T-helper 2 cell treated with Interferon-gamma antibody and Interleukin-4, amounts not matched to agents 100 ng/mL and 5 ng/mL, for 36 hours (primary cell): ENCODE measurements around the gene MIPOL1. TPM values are rescaled to one million over a fixed set of nuclear protein-coding genes. Genes with fewer than 3 reads are reported as not detected.

Source experiments
- intact Hi-C: fragments of 100-400 bp; cut with micrococcal nuclease; formaldehyde crosslinking; loops from one replicate; pipeline ENCODE4 v1.15.1; 2023
- total RNA-seq: library from RNA; stranded (reverse); gene quantifications from 2 replicates; pipeline ENCODE4 v1.2.3, GENCODE V29; 2022

Gene MIPOL1
- total RNA-seq, 1 donor from 2014 or later, result not detected

- intact Hi-C loops, result loop anchor here (5.0 kb wide), 6 partner anchors 277 to 1083 kb away; partner anchors contain the start of gene NKX2-1
Observed at GRCh38 chr14:37594971-37595808, 397.5 kb downstream of the MIPOL1 start, which contains the start of the genes FOXA1 and TTC6. Gene FOXA1 (minus strand): TSS chr14:37595249. CDS start chr14:37594972, 277 bp downstream. Gene TTC6 (plus strand): TSS chr14:37595629. CDS start chr14:37622065, 26,436 bp downstream.

GRCh38 chr14:37595809-37596621, 398.3 kb downstream of the MIPOL1 start:
- intact Hi-C loops, result loop anchor here (2.0 to 5.0 kb wide), 4 partner anchors 13 to 1084 kb away; no protein-coding TSS in a partner anchor

GRCh38 chr14:37596790-37597472, 399.2 kb downstream of the MIPOL1 start:
- intact Hi-C loops, result loop anchor here (2.0 to 5.0 kb wide), 4 partner anchors 14 to 1085 kb away; no protein-coding TSS in a partner anchor

GRCh38 chr14:37597538-37597913, 399.8 kb downstream of the MIPOL1 start:
- intact Hi-C loops, result loop anchor here (2.0 to 5.0 kb wide), 4 partner anchors 15 to 1085 kb away; no protein-coding TSS in a partner anchor

DNA sequence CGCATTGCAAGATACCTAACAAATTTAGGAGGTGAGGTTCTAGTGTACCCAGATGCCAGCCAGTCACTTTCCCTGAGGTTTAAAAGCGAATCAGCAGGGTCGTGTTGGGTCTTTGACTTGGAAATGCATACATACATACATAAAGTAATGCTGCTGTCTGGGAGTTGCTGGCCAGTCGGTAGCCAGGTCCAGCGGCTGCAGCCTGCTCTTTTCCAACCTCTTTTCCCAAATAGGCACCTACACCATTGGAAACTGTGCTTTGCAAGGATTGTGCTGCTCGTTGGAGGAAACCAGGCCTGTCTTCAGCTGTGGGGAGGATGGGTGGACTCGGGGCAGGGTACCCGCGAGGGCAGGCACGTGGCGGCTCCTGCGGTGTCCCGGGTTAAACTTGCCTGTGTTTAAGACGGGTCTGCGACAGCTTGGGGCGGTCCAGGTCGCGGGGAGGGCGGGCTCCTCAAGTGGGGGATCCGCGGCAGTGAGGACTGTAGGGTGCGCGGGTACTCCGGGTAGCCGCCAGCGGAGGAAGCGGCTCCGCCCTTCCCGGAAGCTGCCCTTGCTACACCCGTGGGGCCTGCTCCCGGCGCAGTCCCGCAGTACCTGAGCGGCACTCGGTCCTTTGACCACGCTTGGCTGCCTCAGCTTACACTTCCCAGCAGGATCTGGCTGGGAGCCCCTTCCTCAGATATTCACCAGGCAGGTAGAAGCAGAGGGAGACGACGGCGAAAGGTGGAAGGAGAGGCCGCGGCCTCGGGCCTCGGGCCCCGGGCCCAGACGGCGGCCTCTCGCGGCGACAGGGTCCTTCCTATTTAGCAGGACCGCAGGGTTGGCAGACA, 400.4 kb downstream of the MIPOL1 start:
- intact Hi-C loops, result loop anchor here (2.0 to 5.0 kb wide), 4 partner anchors 15 to 1086 kb away; no protein-coding TSS in a partner anchor

- intact Hi-C loops, result loop anchor here (5.0 kb wide), 3 partner anchors 273 to 1087 kb away; no protein-coding TSS in a partner anchor
Observed at GRCh38 chr14:37598747-37599506, 401.2 kb downstream of the MIPOL1 start.

DNA sequence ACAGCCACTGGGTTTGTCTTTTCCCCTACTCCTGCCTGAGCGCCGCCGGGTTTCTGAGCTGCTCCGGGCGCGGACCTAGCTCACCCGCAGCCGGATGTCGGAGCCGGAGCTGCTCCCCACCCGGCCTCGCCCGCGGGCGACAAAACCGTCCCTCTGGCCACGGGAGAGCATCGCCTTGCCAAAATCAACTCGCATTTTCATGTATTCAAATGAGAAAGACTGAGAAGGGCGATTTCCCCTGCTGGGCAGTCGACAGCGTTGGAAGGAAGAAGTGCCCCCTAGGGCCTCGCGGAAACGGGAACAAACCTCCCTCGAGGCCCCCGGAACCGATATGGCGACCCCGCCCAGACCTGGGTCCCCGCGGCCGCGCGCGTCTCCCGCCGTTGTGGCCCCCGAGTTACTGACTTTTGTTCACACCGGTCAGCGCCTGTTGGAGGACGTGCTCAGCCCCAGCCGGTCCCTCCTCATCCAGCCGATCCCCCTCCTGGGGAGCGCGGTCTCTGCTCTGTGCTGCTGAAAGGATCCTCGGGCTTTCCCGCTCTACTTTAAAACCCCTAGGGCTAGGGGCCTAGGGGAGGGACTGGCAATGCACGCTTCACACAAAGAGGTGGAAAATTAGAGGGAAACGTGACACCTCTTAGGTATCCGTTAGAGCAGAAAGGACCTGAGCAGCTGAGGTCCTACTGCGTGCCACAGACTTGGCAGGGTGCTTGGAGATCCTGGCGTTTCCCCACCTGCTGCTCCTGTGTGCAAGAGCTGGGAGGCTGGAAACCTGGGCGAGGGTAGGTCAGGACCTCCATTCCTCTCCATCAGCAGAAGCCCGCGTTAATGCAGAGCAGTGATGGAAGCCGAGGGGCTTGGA, 402.0 kb downstream of the MIPOL1 start:
- intact Hi-C loops, result loop anchor here (5.0 kb wide), 3 partner anchors 273 to 1087 kb away; no protein-coding TSS in a partner anchor

GRCh38 chr14:37600880-37601741, 403.4 kb downstream of the MIPOL1 start:
- intact Hi-C loops, result no loop called here

DNA sequence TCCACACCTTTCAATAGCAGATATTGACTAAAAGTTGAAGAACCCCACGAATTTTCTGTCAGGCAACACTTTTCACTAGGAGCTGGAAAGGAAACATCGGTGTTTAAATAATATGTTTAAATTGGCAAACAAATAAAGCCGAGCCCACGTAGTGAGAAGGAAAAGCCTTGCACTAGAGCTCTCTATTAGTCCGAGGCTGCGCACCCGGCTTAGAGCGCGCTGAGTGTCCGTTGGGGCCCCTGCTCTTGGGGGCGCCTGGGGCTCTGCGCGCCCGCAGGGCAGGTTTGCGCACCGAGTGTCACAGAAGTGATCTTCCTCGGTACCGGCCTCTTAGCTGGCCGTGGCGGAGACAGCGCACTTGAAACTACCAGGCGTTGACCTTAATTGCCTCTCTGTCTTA, 404.1 kb downstream of the MIPOL1 start:
- intact Hi-C loops, result no loop called here

Other genes with a start within 250 kb of the MIPOL1 start
- gene SLC25A21, start 25.3 kb upstream of the MIPOL1 start, total RNA-seq, result not detected in 2 replicates